ENCODE data around the gene HEATR9. TPM values are rescaled to one million over a fixed set of nuclear protein-coding genes. Genes with fewer than 3 reads are reported as not detected.

The HEATR9 gene
- polyA plus RNA-seq, 2 of the 4 experiments (the other 2 are of a cell fraction), result not detected

DNA sequence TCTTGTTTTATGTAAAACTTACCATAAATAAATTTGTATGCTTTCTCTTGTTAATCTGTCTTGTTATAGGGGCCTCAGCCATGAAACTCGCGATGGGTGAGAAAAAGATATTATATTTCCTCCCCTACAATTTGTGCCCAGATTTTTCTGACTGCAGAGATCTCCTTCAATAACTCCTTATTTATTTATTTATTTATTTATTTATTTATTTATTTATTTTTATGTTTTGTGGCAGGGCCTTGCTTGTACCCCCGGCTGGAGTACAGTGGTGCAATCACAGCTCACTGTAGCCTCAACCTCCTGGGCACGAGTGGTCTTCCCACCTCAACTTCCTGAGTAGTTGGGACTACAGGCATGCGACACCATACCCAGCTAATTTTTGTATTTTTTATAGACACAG is 34.8 kb upstream of the HEATR9 start:
- POLR2A ChIA-PET, result no interaction called here
- 79% methylated on average over 5 of the region's 5 CpGs for whole genome bisulfite sequencing (ENCODE audit: missing lambda C conversion rate)
- TF ChIP-seq RFX5 (IDR thresholded peaks at IDR 0.05) (no peak), ZC3H11A (IDR thresholded peaks at IDR 0.05) (peak; percentile 86)
- no peak for FAIRE-seq
- CTCF ChIA-PET, result interaction anchor here (0.7 to 1.1 kb wide), 2 partner anchors 9 to 28 kb away, joined by 3 read pairs; no protein-coding TSS in a partner anchor
- Histone ChIP-seq H3K9me3 (no peaks in the 10 kb centered on the region), H3K4me1 (peaks cover 12% of the 10 kb centered on the region), H3K4me2 (no peak overlapping the region), H3K27ac (no peak overlapping the region), H3K4me3 (no peak overlapping the region)
- no peak for ATAC-seq
- DNase-seq (ENCODE audit: low read depth in 1 of 2, low spot score in 1 of 2), result no peak

DNA sequence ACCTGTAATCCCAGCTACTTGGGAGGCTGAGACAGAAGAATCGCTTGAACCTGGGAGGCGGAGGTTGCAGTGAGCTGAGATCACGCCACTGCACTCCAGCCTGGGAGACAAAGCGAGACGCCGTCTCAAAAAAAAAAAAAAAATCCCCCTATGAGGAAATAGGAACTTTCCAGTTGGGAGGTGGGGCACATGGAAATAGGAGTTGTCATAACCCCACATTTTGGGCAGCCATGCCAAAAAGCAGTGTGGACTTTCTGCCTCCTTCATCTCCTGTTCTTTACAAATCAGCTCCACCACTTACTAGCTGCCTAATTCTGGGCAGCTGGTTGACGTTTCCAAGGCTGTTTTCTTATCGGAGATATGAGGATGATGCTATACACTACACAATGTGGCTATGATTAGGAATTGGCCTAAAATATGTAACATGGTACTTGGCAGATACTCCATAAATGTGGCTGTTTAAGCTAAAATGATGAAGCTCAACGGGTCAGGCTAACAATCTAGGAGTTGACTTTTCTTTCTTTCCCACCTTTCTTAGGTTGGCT is 33.0 kb upstream of the HEATR9 start:
- CTCF ChIA-PET, result interaction anchor here (0.7 to 2.1 kb wide), 6 partner anchors 8 to 741 kb away, joined by 3 to 6 read pairs (median 4); no protein-coding TSS in a partner anchor
- Histone ChIP-seq H3K27ac (no peak overlapping the region), H3K4me2 (no peak overlapping the region), H3K9me3 (no peaks in the 10 kb centered on the region), H3K4me1 (peaks cover 20% of the 10 kb centered on the region), H3K4me3 (no peak overlapping the region)
- 87% methylated on average over 9 of the region's 9 CpGs for WGBS (ENCODE audit: missing lambda C conversion rate)
- TF ChIP-seq NFE2L2 (conservative IDR thresholded peaks at IDR 0.05; ENCODE audit: low read length), result no peak
- TF ChIP-seq, protein P1, sequence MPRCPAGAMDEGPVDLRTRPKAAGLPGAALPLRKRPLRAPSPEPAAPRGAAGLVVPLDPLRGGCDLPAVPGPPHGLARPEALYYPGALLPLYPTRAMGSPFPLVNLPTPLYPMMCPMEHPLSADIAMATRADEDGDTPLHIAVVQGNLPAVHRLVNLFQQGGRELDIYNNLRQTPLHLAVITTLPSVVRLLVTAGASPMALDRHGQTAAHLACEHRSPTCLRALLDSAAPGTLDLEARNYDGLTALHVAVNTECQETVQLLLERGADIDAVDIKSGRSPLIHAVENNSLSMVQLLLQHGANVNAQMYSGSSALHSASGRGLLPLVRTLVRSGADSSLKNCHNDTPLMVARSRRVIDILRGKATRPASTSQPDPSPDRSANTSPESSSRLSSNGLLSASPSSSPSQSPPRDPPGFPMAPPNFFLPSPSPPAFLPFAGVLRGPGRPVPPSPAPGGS (IDR thresholded peaks at IDR 0.05), result no peak
- TF ChIP-seq CHD4 (IDR thresholded peaks at IDR 0.05; ENCODE audit: borderline replicate concordance), result no peak
- no peak for TF ChIP-seq FOSB (CRISPR knock-in tag; IDR thresholded peaks at IDR 0.05)
- no peak for TF ChIP-seq HOXB13 (CRISPR knock-in tag; IDR thresholded peaks at IDR 0.05; ENCODE audit: low read depth)
- TF ChIP-seq, protein P2, sequence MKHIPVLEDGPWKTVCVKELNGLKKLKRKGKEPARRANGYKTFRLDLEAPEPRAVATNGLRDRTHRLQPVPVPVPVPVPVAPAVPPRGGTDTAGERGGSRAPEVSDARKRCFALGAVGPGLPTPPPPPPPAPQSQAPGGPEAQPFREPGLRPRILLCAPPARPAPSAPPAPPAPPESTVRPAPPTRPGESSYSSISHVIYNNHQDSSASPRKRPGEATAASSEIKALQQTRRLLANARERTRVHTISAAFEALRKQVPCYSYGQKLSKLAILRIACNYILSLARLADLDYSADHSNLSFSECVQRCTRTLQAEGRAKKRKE (CRISPR knock-in tag; IDR thresholded peaks at IDR 0.05; ENCODE audit: low read depth), result no peak
- TF ChIP-seq, protein P3, sequence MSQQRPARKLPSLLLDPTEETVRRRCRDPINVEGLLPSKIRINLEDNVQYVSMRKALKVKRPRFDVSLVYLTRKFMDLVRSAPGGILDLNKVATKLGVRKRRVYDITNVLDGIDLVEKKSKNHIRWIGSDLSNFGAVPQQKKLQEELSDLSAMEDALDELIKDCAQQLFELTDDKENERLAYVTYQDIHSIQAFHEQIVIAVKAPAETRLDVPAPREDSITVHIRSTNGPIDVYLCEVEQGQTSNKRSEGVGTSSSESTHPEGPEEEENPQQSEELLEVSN (IDR thresholded peaks at IDR 0.05; ENCODE audit: borderline replicate concordance, low read depth), result no peak
- TF ChIP-seq ZFP36 (IDR thresholded peaks at IDR 0.05; ENCODE audit: borderline replicate concordance, partially characterized antibody), result no peak
- no peak for TF ChIP-seq CBX8 (IDR thresholded peaks at IDR 0.05)
- TF ChIP-seq POLR2AphosphoS2 (conservative IDR thresholded peaks at IDR 0.05; ENCODE audit: low read length), result no peak
- no peak for TF ChIP-seq ZSCAN20 (CRISPR knock-in tag; IDR thresholded peaks at IDR 0.05)
- no peak for TF ChIP-seq FOSL2 (IDR thresholded peaks at IDR 0.05)
- TF ChIP-seq FOSL2 (CRISPR knock-in tag; IDR thresholded peaks at IDR 0.05), result no peak
- TF ChIP-seq, protein P4, sequence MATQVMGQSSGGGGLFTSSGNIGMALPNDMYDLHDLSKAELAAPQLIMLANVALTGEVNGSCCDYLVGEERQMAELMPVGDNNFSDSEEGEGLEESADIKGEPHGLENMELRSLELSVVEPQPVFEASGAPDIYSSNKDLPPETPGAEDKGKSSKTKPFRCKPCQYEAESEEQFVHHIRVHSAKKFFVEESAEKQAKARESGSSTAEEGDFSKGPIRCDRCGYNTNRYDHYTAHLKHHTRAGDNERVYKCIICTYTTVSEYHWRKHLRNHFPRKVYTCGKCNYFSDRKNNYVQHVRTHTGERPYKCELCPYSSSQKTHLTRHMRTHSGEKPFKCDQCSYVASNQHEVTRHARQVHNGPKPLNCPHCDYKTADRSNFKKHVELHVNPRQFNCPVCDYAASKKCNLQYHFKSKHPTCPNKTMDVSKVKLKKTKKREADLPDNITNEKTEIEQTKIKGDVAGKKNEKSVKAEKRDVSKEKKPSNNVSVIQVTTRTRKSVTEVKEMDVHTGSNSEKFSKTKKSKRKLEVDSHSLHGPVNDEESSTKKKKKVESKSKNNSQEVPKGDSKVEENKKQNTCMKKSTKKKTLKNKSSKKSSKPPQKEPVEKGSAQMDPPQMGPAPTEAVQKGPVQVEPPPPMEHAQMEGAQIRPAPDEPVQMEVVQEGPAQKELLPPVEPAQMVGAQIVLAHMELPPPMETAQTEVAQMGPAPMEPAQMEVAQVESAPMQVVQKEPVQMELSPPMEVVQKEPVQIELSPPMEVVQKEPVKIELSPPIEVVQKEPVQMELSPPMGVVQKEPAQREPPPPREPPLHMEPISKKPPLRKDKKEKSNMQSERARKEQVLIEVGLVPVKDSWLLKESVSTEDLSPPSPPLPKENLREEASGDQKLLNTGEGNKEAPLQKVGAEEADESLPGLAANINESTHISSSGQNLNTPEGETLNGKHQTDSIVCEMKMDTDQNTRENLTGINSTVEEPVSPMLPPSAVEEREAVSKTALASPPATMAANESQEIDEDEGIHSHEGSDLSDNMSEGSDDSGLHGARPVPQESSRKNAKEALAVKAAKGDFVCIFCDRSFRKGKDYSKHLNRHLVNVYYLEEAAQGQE (IDR thresholded peaks at IDR 0.05), result no peak
- no peak for TF ChIP-seq JUN (IDR thresholded peaks at IDR 0.05)
- no peak for TF ChIP-seq TP53 (CRISPR knock-in tag; IDR thresholded peaks at IDR 0.05)
- no peak for TF ChIP-seq NR3C1 (IDR thresholded peaks at IDR 0.05)
- TF ChIP-seq, protein P5, sequence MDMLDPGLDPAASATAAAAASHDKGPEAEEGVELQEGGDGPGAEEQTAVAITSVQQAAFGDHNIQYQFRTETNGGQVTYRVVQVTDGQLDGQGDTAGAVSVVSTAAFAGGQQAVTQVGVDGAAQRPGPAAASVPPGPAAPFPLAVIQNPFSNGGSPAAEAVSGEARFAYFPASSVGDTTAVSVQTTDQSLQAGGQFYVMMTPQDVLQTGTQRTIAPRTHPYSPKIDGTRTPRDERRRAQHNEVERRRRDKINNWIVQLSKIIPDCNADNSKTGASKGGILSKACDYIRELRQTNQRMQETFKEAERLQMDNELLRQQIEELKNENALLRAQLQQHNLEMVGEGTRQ (IDR thresholded peaks at IDR 0.05), result no peak
- TF ChIP-seq, protein P6, sequence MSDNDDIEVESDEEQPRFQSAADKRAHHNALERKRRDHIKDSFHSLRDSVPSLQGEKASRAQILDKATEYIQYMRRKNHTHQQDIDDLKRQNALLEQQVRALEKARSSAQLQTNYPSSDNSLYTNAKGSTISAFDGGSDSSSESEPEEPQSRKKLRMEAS (IDR thresholded peaks at IDR 0.05), result no peak
- FAIRE-seq (no peak), DNase-seq (ENCODE audit: low read depth in 1 of 2, low spot score in 1 of 2) (no peak), ATAC-seq (no peak)
- POLR2A ChIA-PET, result no interaction called here
